GM19035 (cell line): ENCODE measurements around the gene TP63.
"Not testable (repeated sequence)": the region's sequence is repeated elsewhere in the genome, so short reads cannot be mapped to it uniquely, and the experiment has no call there.

Source experiments
- ATAC-seq: cut with Tn5 transposase; IDR thresholded peaks from one replicate; pipeline ENCODE4 v1.9.1; 2021; ENCODE audit not compliant: unreplicated experiment

The TP63 gene

DNA sequence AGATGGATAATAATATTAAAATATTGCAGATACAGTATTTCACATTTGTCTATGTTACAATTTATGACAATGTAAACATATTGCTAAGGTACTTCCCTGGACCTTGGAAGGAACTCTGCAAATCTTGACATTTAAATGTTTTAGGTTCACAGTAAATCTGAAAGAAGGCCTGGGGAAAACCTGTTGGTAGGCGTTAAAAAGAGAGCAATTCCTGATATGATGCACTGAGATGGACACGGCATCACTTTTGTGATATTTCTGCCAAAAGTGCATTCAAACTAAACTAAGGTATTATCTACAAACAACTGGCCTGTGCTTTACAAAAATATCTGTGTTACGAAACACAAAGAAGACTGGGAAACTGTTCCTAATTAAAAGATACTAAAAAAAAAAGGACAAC is 6.1 kb upstream of the TP63 start:
- ATAC-seq = no peak

DNA sequence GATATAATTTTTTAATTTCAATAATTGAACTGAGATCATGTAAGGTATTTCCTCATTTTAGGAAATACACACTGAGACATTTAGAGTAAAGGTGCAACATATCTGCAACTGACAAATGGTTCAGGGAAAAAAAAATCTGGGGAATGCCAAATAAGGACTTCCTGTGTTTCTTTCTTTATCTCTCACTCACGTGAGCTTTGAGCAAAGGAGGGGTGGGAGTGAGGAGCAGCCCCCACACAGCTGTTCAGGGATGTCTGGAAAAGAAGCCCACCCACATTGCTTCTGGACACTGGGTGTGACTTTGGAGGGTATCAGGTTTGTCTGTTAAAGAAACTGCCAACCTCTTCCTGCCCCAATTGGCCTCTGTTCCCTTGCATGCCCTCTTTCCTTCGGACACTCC is 5.6 kb upstream of the TP63 start:
- no peak for ATAC-seq

DNA sequence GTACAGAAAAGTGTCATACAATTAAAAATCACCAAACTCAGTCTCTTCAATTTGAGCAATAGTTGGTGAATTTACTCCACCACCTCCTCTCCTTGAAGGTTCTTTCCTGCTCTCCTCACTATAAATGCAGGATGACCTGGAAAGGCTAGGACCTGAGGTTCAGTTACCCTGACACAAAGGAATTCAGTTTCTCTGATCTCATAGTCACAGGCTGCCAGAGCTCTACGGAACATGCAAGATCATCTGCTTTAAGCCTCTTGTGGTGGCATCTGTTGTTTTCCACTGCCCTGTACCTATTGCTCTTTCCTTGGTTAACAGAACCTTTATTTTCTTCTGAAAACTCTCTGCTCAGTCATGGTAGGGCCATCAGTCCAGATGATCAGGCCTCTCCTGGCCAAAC is 4.9 kb upstream of the TP63 start:
- no peak for ATAC-seq

DNA sequence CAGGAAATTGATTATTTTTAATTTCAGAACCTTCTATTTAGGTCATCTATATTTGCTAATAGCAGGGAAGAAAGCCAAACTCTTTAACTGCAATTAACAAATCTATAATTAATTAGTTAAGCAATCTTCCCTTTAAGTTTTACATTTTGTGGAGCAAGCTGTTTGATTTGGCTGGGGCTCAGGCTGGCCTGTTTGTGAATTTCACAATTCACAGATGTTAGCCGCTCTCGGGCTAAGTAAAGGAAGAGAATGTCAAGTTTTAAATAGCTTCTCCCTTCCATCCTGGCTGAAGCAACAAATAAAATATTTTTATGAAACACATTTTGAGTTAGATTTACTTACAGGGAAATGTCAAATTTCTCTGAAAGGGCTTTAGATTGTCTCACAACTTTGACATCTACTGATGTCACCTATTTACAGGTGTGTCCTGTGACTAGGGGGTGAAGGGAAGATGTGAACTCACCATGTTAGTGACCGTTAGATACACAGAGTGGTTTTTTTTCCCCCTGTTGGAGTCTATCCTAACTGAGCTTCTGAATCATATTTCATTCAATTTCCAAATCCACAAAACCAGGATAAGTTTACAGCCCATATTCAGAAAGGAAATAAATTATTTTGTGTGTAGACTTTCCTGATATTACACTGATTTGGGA is 1.3 kb upstream of the TP63 start:
- no peak for ATAC-seq

DNA sequence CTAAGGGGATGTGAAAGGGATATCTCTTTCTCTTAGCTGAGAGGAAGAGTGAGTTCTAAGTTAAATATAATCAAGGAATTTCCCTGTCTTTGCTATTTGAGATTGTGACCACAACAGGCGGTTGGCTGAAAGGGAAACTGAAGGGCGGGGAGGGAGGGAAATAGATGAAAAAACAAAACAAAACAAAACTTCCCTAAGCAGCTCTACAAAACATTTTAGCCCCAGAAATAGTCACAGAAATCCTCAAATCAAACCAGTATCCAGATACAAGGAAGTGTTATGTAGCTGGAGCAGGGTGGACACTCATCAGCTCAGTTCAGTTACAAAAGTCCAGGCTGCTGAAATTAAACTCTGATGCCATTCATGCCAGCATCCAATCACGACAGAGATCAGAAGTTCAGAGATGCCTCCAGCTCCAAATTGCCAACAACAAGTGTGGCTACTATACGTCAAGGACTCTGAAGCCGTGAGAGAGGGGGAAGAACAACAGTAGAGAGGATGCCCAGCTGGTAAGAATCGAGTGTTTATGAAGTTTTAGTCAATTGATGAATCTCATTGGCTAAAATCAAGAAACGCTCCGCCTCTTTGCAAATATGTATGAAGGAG is 319 bp upstream of the TP63 start:
- ATAC-seq = peak; percentile 70

DNA sequence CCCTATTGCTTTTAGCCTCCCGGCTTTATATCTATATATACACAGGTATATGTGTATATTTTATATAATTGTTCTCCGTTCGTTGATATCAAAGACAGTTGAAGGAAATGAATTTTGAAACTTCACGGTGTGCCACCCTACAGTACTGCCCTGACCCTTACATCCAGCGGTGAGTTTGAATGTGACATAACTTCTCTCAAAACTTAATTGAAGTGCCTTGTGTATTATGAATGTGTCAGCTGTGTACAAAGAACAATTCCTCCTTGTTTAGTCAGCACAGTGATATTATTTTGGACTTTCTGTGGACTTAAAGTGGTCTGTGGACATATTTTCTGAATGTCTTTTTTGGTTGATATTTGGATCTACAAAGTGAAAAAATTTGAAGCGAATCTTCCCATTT is 220 bp downstream of the TP63 start:
- ATAC-seq = no peak

DNA sequence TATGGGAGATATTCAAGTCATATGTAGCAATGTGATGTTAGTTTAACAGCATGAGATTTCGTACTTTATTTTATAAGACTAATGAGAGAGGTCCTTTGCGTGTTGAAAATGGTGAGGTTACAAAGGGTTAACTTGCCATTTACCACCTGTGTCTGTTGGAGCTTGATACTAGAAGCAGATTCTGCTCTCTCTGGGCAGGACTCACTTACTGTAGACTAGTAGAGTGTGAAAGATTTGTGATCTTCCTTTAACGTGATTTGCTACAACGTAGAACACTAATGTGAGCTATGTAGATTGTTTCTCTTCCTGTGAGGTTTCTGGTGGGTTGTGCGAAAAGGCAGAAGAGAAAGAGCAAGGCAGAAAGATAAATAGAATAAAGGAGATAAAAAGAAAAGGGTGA is 1.1 kb downstream of the TP63 start:
- no peak for ATAC-seq

DNA sequence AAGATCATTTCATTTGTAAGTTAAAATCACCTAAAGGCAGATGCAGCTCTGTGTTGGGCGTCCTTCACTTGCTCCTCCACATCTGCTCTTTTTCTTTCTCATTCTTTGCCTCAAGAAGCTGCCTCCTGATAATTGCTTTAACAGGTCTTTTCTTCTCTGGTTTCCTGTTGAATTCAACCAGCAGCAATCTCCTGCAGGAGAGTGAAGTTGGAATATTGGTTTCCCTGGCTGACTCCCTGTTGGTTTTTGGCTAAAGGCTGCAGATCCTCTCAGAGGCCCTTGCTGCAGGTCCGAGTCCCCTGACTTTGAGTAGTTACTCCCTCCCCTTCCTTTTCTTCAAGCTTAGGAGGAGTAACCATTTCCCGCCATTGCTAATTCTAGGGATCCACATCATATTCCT is 4.2 kb downstream of the TP63 start:
- ATAC-seq = no peak

DNA sequence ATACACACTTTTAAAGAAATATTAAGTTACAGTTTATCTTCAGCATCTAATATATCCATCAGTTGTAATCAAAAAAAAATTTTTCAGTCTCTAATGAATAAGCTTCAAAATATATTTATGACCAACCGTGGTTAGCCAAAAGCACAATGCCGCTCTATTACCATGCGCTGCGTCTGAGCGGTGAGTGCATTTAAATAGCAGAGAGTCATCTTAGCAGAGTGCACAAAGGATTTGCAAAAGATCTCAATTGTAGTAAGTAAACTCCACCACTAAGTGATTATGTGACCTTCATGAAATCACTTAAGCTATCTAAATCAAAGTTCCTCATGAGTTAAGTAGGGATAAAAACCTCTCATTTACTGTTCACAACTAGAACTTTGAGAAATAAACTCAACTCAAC is 4.9 kb downstream of the TP63 start:
- no peak for ATAC-seq

DNA sequence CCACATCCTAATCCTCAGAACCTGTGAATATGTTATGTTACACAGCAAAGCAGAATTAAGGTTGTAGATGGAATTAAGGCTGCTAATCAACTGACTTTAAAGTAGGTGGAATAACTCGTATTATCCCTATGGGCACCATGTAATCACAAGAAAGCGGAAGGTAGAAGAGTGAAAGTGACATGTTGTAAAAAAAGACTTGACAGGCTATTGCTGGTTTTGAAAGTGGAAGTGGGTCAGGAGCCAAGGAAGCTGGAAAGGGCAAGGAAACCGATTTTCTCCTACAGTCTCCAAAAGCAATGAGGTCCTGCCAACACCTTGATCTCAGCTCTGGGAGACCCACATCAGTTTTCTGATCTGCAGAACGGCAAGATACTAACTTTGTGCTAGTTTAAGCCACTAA is 6.6 kb downstream of the TP63 start:
- no peak for ATAC-seq

DNA sequence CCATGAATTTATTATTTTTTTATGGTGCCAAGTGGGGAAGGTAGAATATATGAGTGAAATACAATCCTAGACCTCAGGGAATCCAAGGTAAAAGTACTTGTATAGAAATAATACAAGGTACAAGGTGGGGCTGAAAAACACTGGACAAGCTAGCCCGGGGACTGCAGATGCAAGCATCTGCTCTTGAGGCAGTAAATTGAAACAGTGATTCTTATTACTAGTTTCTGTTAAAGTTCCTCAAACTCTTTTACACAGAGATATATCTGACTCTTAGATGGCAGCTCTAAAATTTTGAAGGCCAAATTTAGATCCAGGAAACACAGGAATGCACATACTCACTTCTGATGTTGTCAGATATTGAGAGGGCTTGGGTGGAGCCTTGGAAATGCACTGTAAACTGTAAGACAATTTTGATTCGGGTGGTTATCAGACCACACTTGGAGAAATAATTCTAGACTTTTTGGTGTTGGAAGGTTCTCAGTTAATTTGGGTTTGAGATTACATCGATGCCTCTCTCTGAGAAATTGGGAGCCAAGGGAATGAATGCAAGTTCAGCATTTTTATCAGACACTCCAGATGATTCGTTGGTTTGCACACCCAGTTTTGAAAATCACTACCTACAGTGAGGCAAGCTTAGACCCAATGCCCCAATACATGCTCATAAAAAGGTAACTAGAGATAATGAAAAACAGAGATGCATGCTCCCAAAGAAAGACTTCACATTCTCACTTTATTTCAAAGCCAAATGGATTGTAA is 7.3 kb downstream of the TP63 start:
- ATAC-seq = no peak

DNA sequence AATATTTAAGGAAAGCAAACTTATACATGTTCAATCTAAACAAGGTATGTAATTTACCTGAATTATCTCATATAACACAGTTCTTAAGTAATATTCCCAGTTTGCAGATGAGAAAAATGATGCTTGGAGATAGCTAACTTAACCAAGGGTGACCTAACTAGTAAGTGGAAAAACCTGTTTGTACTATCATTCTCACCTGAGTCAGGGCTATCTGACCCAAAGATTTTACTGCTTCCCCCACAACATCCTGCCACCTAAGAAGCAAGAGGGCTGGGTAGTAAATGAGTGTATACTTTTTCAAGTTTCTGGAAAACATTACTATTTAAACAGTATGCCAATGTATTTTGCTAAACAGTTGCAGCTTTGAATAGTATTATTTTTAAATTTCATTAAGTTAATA is 10.6 kb downstream of the TP63 start:
- ATAC-seq = no peak

DNA sequence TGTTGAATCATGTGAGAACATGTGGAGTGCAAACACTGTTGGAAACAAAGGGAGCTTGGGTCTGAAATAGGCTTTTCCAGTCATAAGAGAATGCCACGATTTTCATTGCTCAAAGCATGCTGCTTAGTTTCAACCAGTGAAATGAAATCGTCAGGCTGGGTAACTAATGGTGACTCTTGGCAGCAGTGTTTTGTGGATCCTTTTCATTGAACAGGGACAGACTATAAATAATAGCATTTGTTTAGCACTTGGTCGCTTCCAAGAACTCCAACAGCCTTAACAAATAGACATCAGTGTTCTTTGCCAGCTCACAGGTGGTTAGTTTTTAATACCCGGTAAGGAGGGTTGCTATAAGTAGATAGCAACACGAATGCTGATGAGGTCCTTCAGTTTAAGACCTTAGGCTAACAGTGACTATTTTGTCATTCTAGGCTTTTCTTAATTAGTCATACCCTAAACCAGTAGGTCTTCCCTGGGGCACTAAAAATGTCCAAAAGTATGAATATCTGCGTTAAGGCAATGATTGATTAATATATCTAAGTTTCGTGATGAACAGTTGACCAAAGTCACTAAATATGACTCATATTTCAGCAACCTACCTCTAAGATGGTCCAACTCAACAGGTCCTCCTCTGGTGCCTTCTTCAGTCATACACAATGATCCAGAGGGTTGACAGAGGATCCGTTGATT is 15.8 kb downstream of the TP63 start:
- no peak for ATAC-seq

DNA sequence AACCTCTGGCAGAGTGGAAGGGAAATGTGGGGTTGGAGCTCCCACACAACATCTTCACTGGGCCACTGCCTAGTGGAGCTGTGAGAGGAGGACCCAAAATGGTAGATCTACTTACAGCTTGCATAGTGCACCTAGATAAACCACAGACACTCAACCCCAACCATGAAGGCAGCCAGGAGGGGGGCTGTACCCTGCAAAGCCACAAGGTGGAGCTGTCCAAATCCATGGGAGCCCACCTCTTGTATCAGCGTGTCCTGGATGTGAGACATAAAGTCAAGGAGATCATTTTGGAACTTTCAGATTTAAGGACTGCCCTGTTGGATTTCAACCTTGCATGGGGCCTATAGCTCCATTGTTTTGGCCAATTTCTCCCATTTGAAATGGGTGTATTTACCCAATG is 20.9 kb downstream of the TP63 start:
- ATAC-seq = no peak

DNA sequence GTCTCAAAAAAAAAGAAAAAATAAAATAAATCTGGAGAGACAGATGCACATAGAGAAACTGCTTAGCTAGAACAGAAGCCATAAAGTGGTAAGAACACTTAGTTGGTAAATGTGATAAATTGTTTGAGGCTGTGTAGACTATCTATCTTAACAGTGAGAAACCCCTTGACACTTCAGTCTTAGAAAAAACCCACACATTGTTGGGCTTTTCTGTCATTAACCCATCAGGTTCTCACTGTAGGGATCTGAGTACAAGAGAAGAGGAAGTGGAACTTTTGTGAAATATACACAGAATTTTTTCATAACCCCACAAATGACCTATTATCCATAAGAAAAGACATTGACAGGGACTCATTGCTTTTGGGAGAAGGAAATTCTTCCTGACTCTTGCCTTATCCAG is 24.4 kb downstream of the TP63 start:
- no peak for ATAC-seq

DNA sequence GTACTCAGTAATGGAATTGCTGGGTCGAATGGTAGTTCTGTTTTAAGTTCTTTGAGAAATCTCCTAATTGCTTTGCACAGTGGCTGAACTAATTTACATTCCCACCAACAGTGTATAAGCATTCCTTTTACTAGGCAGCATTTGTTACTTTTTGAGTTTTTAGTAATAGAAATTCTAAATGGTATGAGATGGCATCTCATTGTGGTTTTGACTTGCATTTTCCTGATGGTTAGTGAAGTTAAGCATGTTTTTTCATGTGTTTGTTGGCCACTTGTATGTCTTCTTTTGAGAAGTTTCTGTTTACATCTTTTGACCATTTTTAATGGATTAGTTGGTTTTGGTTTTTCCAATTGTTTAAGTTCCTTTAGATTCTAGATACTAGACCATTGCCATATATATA is 28.4 kb downstream of the TP63 start:
- no peak for ATAC-seq

DNA sequence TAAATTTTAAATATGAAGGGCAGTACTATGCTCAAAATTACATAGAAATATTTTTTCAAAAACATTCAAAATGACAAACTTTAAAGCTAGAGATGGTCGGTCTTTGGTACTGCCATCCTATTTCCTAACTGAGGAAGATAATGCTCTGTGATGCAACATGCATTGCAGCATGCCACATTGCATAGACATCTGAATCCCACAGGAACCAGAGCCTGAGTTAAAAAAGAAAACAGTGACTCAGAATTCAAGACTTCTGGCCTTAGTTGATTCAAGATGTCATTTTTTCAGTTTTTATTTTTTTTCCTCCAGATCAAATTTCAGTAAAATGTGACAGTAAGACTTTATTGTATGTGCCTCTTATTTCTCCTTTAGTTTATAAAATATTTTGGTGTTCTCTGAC is 33.1 kb downstream of the TP63 start:
- no peak for ATAC-seq

DNA sequence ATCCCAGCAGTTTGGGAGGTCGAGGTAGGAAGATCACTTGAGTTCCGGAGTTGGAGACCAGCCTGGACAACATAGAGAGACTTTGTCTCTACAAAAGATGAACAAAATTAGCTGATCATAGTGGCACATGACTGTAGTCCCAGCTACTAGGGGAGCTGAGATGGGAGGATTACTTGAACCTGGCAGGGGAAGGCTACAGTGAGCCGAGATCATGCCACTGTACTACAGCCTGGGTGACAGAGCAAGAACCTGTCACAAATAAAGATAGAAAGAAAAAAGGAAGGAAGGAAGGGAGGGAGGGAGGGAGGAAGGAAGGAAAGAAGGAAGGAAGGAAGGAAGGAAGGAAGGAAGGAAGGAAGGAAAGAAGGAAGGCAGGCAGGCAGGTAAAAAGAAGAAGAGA is 41.2 kb downstream of the TP63 start:
- not testable (repeated sequence) for ATAC-seq

DNA sequence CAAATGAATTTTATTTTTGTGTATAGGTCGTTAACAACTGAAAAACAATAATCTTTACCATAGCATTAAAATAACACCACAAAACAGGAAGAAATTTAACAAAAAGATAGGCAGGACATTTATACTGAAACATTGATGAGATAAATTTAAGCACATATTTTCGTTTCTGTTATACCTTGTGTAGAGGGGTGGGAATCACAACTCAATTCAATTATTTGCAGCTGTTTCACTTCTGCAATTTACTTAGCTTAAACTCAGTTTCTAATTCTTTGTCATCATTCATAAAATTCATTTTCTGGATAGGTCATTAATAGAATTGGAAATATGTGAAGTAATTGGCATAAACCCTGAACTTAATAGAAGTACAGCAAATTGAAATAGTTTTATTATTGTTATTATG is 42.3 kb downstream of the TP63 start:
- peak; percentile 79 for ATAC-seq

DNA sequence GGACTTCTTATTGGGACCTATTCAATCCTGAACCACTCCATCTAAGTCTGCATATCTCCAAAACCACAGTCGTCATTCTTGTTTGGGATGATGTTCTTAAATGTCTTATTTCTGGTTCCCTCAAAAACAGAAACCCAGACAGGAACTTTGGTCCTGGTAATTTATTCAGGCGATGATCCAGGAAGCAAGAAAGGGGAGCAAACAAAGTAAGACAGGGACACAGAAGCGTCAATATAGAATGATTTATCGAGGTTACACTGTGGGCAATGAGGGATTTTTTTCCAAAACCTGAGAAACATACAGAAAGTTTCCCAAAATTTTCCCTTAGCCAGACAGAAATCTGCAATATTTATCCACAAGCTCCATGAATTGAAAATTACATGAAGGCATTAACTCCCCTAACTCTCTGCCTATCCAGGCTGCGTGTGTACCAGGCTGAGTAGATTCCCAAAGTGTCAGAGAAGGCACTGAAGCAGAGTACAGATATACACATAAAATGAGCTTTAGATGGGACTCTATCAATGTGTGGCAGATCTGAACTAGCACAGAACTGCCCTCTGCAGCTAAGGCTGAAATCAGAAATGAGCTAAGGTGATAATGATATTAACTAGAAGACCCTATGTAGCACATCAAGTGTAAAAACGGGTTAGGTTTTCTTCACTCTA is 43.2 kb downstream of the TP63 start:
- no peak for ATAC-seq

DNA sequence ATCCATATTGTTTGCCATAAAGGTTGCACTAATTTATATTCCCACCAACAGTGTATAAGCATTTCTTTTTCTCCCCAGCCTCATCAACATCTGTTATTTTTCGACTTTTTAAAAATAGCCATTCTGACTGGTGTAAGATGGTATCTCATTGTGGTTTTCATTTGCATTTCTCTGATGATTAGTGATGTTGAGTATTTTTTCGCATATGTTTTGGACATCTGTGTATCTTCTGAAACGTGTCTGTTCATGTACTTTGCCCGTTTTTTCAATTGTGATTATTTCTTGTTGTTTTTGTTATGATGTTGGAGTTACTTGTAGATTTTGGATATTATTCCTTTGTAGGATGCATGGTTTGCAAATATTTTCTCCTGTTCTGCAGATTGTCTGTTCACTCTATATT is 46.5 kb downstream of the TP63 start:
- ATAC-seq = peak; percentile 50
